GM12878 (cell line): ENCODE measurements around the gene RFPL2.
"Not testable (repeated sequence)": the region's sequence is repeated elsewhere in the genome, so short reads cannot be mapped to it uniquely, and the experiment has no call there.

ENCODE experiments used
- CEBPB ChIP-seq, 2 experiments: fragments of 150-350 bp in 1 of 2; IDR thresholded peaks; 2 replicates each; pipeline ENCODE4 v1.6.1; 2012 to 2014; ENCODE audit warnings: low read depth in 2 of 2, low read length in 2 of 2, borderline replicate concordance in 1 of 2, inconsistent platforms in 1 of 2
- CTCF ChIP-seq, 3 experiments: IDR thresholded peaks in 2 of 3; conservative IDR thresholded peaks in 1 of 3; 2 replicates each; pipeline ENCODE4 v1.5.1; 2011; ENCODE audit warnings: low read depth in 3 of 3, low read length in 3 of 3, mild to moderate bottlenecking in 3 of 3, control low read depth in 2 of 3, moderate library complexity in 2 of 3, inconsistent platforms in 1 of 3, mixed read lengths in 1 of 3; ENCODE audit not compliant: control insufficient read depth in 2 of 3, insufficient read depth in 1 of 3; ENCODE audit errors: extremely low read depth in 1 of 3
- JUNB ChIP-seq: IDR thresholded peaks from 2 replicates; pipeline ENCODE4 v1.6.1; 2016; ENCODE audit warnings: antibody characterized with exemption, mild to moderate bottlenecking
- MTA3 ChIP-seq: IDR thresholded peaks from 2 replicates; pipeline ENCODE4 v1.6.1; 2012; ENCODE audit warnings: low read length, inconsistent platforms, borderline replicate concordance
- POU2F2 ChIP-seq: IDR thresholded peaks from 3 replicates; pipeline ENCODE4 v1.6.1; 2011; ENCODE audit warnings: low read depth, mild to moderate bottlenecking, low read length, borderline replicate concordance
- SRF ChIP-seq, 2 experiments: IDR thresholded peaks; 2 replicates each; pipeline ENCODE4 v1.6.1; 2011; ENCODE audit warnings: low read depth in 2 of 2, low read length in 2 of 2, mild to moderate bottlenecking in 1 of 2, moderate library complexity in 1 of 2
- TBL1XR1 ChIP-seq: IDR thresholded peaks from 2 replicates; pipeline ENCODE4 v1.6.1; 2012; ENCODE audit warnings: low read depth, low read length, improper control_type of control experiment

- not testable (repeated sequence) for TF ChIP-seq SRF (IDR thresholded peaks at IDR 0.05; ENCODE audit: low read depth in 2 of 2, low read length in 2 of 2); MTA3; JUNB; CEBPB (IDR thresholded peaks at IDR 0.05; ENCODE audit: borderline replicate concordance in 1 of 2, low read depth in 2 of 2, low read length in 2 of 2); POU2F2; TBL1XR1
- peak; percentile 10 to 38 (median 19); a peak in 2 of 6 replicates for TF ChIP-seq CTCF (IDR thresholded peaks at IDR 0.05 in 2 of 3, conservative IDR thresholded peaks at IDR 0.05 in 1 of 3; ENCODE audit: control insufficient read depth in 2 of 3, extremely low read depth in 1 of 3, insufficient read depth in 1 of 3, low read depth in 3 of 3, low read length in 3 of 3)
Measured at GRCh38 chr22:32140688-32141087, 64.2 kb downstream of the RFPL2 start.
